LNCAP (cell line): ENCODE measurements around the gene TLNRD1.

Experiments used
- CTCF ChIP-seq: fragments of 450-650 bp; IDR thresholded peaks from 2 replicates; pipeline ENCODE4 v1.5.1; 2017; ENCODE audit warnings: mild to moderate bottlenecking

TLNRD1 gene

GRCh38 chr15:81026836-81027599 lies 26.3 kb downstream of the TLNRD1 start:
- TF ChIP-seq CTCF = no peak

GRCh38 chr15:81029414-81030300 lies 28.9 kb downstream of the TLNRD1 start:
- no peak for TF ChIP-seq CTCF

GRCh38 chr15:81030301-81030750 lies 29.6 kb downstream of the TLNRD1 start:
- no peak for TF ChIP-seq CTCF

GRCh38 chr15:81031203-81031602 lies 30.5 kb downstream of the TLNRD1 start:
- no peak for TF ChIP-seq CTCF

- no peak for TF ChIP-seq CTCF
Measured at GRCh38 chr15:81032355-81032754, 31.6 kb downstream of the TLNRD1 start.

- no peak; the same call in 1 of the 2 replicates for TF ChIP-seq CTCF
Measured at GRCh38 chr15:81032818-81033217, 32.1 kb downstream of the TLNRD1 start.

- TF ChIP-seq CTCF = no peak
Measured at GRCh38 chr15:81033508-81033907, 32.8 kb downstream of the TLNRD1 start.
